ENCODE measurements around the gene KIAA0232.

- TF ChIP-seq POLR2AphosphoS5 (IDR thresholded peaks at IDR 0.05; ENCODE audit: low read depth, low read length) (no peak), POLR2A (IDR thresholded peaks at IDR 0.05; ENCODE audit: low read depth, low read length) (no peak), POU2F2 (IDR thresholded peaks at IDR 0.05; ENCODE audit: low read depth, low read length) (no peak), PAX5 (IDR thresholded peaks at IDR 0.05; ENCODE audit: insufficient read depth, low read length, severe bottlenecking) (no peak)
These were observed 119.3 kb downstream of the KIAA0232 start for GRCh38 chr4:6901669-6902317.

Measured in GM12891 (cell line).